COLO668 (cell line): ENCODE results near the gene RBM7.

ENCODE experiments used
- DNase-seq: peaks from one replicate; lab custom pipeline; 2025; ENCODE audit not compliant: unreplicated experiment; lab: John Stamatoyannopoulos, UW

RBM7 gene

DNA sequence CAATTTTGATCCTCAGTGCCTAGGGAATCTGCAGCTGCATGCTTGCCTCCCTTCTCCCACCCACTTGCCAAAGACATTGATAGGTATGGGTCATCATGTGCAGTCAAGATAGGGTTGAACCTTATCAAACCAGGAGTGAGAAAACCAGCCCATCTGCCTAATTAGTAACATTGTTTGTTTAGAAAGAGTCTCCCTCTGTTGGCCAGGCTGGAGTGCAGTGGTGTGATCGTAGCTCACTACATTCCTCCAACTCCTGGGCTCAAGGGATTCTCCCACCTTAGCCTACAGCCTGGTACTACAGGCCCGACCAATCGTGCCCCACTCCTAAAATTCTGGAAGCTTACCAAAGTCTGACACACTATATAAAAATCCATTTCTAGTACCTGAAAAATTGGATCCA, 4.7 kb upstream of the RBM7 start:
- DNase-seq, result no peak

DNA sequence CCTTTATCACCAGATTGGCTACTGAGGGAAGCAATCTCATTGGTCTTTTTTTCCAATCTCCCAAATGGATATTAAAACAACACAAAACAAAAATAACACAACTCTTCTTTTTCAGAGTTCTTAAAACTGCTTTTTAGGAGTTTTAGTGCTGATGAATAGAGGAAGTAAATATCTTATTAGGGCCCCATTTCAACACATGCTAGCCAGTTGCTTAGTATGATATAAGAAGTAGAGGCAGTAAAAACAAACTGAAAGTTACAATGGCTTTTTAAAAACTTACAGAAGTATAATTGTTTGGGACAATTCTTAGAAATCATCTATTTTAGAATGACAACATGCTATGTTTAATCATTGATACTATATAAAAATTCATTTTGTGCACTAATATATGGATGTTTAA, 3.5 kb upstream of the RBM7 start:
- DNase-seq, result no peak

DNA sequence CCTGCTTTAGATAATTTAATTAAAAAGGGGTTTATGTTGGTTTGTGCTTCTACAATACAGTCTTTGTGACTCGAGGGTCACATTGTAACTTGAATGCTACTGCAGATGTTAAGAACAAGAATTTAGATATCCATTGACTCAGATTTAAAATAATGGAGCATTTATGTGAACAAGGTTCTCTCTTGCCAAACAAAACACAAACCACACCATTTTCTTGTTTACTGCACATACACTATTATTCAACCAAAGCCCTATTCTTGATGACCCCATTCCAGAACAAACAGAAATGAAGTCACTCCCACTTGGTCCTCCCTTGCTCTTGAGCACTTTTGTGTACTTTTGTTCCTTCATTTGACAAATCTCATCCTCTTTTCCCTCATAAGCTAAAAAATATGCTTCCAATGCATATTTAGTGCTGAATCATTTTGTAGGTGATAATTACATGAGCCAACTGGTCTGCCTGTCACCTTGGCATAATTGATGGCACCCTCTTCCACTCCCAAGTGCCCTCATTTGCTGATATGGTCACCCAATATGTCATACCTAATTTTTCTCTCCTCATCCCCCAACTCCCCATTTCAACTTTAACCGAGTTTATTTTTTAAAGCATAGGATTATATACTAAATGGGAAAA, 3.0 kb upstream of the RBM7 start:
- DNase-seq, result no peak

DNA sequence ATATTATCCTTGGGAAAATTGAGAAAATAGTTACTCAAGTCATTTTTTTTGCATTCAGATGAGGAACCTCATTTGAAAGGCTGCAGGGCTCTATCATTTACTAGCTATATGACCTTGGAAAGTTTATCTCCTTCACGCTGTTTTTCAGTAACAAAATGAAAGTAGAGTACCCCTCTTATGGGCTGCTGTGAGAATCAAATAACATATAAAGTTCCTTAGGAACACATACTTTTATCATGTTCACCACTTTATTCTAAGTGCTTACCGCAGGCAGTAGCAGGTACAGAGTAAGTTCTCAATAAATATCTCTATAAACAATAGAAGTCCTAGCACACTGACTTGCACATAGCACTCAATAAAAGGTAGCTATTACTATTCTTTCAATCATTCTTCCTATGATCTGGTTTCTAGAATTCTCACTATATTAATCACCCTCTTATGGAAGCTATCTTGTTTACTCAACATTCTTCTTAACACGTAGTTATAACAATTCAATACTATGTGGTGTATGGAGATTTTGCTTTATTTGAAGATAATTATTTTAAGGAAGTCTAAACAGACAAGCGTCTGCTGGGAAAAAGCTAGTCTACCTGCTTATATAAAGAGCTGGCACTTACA, 2.1 kb upstream of the RBM7 start:
- no peak for DNase-seq

DNA sequence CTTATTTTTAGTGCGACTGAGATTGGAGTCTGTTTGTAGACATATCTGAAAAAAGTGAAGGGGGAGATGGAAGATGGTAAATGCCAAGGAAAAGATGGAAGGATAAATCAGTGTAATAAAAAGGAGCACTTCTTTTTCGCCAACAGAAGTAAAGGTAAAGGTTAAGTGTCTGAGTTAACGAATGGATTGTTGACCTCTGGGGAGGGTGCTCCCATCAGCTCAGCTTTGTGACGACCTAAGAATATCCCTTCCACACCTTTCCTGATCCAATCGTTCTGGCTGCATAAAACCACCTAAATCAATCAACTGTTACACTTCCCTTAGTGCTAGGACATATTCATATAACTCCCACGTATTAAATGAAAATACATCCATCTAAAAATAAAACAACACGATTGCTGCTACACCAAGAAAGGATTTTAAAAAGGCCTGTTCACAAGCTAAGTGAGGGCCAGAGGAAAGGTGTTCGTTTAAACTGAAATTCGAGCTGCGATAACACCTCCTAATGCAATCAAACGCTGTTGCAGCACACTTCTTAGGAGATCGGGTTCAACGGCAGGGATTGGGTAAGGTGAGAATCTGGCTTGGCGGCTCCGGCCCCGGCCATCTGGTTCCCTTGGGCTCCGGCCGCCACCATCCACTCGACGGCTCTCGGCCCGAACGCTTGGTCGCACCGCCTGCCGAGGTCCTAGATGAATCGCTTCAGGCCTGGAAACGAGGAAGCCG, 813 bp upstream of the RBM7 start:
- DNase-seq, result peak; percentile 76

DNA sequence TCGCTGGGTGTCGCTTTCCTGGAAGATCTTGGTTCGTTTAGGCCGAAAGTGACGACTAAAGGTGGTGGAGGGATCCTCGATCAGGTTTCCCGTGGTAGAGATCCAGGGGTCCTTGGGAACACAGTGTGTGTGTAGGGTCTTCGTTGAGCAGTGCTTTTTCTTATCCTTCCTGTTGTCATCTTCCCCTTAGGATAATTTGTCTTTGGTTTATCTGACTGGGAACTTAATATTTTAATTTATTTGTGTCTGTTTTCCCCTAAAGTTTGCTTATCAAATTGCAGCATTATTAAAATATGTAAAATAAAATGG, 403 bp downstream of the RBM7 start:
- no peak for DNase-seq

DNA sequence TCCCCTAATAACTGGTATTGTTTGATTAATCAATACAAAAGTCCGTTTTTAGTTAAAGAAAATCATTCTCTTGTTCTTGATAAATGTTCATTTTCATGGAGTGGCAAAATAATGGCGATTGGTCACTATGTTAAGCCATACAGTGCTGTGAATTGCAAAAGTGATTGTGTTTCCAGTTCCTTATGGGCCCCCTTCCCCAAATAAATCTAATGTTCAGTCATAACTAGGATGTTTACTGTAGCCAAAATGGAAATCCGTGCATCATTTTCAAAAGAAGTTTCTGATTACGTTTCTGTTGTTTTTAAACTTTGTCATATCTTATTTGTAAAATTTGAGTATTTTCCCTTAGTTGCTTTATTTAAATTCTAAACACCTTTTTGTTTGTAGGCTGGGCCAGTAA, 845 bp downstream of the RBM7 start:
- no peak for DNase-seq

DNA sequence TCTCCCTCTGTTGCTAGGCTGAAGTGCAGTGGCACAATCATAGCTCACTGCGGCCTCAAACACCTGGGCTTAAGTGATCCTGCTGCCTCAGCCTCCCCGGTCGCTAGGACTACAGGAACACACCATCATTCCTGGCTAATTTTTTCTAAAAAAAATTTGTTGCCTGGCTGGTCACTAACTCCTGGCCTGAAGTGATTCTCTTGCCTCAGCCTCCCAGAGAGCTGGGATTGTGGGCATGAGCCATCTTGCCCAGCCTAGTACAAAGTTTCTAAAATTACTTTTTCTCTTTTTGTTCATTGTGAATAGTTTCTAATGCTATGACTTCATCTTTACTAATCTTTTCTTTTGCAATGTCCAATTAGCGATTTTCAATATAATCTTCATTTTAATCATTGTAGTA, 12.5 kb downstream of the RBM7 start:
- DNase-seq, result no peak

DNA sequence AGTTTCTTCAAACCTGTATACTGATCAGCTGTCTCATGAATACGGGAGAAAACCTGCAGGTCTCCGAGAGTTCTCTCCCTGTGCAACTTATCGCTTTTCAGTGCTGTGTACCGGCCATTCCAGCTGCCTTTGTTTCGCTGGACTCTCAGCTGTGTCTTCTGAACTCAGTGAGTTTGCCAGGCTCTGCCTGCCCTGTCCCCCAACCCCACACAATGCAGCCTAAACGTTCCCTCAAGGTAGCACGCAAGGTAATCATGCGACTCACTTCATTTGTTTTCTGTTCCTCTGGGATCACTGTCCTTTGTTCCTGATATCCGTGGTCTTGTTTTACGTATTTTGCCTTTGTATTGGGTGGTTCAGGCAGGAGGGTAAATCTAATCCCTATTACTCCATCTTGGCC, 13.5 kb downstream of the RBM7 start:
- DNase-seq, result no peak

DNA sequence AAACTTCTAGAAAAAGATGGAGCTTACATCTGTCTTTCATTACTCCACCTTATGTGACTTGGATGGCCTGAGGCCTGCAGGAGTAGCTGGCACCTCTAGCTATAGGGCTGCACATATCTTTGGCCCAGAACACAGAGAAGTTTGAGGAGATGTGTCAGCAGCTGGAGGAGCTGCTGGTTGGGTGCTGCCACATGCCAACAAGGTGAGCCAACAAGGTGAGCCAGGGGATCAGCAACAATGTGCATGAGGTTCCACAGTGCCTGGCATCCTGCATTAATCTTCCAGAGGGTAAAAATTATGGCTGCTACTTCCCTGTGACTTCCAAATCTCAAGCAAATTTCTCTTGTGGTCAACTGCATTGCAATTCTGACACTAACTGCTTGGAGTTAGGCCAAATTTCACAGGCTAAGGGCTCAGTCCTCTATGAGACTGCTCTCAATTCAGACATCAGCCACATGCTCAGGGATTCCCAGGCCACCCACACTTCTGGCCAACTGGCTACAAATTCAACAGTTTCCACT, 16.0 kb downstream of the RBM7 start:
- DNase-seq, result no peak

DNA sequence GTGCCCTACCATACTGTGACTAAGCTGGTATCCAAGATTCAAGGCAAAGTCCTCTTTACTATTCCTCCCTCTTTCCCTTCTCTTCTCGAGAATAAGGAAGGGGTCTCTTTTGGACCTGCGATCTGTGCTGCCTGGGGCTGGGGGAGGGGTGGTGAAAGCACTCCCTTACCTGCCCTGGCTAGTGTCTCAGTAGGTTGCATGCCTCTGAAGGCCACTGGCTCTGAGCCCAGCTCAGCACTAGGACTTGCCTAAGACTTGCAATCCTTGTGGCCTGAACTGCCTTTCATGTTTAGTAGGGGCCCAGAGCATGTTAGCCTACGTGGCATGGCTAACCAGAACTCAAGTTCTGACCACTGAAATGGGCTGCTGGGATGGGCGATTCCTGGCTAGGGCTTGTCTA, 25.8 kb downstream of the RBM7 start:
- no peak for DNase-seq

DNA sequence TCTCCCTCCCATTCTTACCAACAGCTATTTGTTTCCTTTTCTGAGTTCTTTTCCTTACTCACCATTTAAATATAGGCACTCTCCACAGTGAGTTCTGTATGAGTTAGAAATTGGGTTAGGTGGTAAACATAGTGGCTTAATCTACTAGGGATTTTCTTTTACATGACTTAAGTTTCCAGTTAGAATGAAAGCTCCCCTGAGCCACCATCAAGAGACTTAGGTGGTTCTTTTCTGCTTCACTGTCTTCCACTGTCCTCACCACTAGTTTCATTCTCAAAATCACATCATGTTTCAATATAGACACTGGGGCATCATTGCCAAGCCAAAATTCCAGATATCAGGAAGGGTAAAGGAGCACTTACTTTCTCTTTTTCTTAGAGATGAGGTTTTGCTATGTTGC, 29.8 kb downstream of the RBM7 start:
- no peak for DNase-seq

DNA sequence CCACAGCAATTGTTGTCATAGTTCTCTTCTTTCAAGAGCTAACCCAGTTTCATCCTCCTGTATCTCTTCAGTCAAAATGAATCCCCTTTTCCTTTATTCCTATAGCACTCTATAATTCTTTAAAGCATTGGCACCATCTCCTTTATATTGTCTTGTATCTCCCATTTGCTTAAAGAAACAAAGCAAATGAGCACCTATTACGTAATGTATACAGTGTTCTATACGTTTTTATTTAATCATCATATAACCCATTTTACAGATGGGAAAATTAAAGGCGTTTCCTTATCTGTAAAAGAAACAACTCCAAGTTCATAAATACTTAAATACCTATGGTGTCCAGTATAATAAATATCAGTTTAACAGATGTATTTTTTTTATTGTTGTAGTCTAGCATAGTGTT, 32.4 kb downstream of the RBM7 start:
- DNase-seq, result no peak

DNA sequence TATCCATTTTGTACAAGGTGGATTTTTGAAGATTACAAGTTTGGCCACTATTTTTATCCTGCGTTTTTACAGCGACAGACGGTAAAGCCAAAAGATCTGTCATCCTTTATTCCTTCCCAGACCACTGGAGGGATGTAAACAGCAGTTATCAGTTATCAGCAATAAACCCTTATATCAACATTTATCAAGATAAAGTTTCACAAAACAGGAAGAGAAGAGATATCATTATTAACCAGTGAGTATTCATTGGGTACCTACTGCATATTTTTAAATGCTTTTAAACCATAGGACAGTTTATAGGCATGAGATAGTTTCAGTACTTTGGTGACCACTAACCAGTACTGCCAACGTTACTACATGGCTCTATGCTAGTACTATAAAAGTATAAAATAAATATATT, 32.9 kb downstream of the RBM7 start:
- no peak for DNase-seq

DNA sequence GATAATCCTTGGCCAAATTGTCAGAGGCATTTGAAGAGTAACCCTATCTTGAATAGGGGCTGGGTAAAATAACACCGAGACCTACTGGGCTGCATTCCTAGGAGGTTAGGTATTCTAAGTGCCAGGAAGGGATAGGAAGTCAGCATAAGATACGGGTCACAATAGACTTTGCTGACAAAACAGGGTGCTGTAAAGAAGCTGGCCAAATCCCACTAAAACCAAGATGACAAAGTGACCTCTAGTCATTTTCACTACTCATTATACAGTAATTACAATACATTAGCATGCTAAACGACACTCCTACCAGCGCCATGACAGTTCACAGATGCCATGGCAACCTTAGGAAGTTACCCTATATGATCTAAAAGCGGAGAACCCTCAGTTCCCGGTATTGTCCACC, 37.8 kb downstream of the RBM7 start:
- DNase-seq, result no peak

DNA sequence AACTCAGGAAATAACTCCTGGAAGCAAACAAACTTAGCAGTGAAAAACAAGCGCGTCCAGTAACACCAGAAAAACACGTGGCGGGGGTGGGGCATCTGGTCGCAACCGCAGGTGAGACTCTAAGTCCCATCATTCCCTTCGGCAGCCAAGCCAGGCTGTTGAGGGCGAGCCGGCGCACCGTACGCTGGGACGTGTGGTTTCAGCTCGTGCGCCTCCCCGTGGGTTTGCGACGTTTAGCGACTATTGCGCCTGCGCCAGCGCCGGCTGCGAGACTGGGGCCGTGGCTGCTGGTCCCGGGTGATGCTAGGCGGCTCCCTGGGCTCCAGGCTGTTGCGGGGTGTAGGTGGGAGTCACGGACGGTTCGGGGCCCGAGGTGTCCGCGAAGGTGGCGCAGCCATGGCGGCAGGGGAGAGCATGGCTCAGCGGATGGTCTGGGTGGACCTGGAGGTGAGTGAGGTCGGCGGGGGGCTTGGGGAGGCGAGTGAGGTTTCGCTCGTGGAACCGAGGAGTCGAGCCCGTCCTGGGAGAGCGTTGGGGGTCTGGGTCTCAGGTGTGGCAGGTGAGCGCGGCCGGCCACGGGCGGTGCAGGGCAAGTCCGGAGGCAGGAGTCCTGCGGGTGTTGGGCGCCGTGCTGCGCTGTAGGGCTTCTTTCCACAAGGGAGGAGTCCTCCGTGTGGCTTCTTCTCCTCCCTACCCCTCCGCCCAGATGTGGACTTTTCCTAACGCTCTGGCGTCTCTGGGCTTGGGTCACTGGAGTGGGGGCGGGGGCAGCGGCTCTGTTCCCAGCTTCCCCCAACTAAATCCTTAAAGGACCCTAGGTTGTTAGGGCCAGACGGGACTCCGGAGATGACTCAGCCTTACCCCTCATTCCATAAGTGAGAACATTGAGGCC, 39.0 kb downstream of the RBM7 start, which contains the start of gene REXO2:
Gene REXO2 (plus strand): TSS at position 239 of the 892 bp plus-strand sequence. CDS start 62 bp downstream, at position 301.
- peak; percentile 96 for DNase-seq

DNA sequence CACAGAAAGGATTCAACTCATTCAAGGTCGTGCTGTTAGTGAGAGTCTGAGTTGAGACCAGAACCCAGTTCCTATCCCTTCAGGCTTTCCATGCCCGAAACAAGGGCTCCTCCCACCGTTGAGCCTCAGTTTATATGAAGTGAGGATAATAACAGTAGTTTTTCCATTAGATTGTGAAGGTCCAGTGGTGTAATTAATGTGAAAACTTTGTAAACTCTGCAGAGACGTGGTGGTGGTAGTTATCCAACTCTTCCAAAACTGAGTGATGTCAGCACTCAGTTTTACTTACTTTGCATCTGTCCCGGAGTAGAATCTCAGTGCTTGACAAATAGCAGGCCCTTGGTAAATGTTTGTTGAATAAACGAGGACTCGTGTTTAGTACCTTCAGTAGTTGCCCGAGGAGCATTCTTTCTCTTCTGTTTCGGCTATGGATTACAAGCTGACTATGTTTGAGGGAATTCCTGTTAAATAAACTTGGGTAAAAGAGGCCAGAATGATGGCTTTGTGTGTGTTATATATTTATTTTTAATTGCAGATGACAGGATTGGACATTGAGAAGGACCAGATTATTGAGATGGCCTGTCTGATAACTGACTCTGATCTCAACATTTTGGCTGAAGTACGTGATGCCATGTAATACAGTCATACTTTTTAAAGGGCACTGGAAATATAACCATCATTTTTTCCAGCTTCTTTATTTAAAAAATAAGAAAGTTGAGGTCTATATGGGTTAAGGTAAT, 39.8 kb downstream of the RBM7 start:
- DNase-seq, result no peak

DNA sequence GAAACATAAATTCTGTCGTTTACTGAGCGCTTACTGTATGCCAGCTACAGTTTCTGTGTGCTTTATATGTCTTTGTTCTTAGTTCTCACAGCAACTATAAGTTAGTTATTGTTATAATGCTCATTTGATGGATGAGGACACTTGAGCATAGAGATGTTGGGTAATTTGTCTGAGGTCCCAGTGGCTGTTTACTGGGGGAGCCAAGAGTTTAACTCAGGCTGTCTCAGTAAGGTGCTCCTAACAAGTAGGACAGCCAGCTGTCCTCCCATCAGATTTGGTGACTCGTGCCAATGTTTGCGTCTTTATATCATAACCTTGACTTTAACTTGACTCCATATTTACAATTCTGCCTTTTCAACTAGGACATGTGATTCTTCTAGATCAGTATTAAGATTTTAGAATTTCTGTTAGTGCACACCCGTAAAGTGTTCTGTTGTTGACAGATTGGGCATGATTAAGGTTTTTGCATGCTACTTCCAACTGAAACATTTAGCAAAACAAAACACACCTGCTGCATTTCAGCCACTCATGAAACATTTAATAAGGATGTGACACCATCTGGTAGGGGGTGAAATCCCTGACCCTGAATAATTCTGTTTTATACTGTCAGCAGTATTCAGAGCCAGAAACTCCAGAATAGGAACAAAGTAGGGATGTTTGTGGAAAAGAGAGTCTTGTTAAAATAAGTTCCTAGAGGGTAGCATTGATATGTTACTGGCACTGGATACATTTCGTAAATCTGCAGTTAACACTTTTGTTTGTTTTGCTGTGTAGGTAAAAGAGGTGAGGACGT, 40.7 kb downstream of the RBM7 start:
- no peak for DNase-seq

DNA sequence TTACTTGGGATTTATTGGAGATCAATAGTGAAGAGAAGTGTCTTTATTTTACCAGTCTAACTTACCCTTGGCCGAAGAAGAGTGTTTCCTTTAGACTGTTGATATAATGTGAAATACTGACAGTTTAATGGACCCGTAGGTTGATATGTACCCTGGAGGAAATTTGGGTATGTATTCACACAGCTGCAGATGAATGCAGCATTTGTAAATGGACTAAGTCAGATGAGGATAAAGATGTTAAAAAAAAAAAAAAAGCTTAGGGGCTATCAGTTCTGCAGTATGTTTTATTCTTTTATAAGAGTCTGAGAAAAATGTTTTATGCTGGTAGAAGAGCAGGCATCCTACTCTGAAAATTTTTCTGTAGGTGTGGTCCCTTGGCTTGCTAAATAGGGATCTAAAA, 41.5 kb downstream of the RBM7 start:
- no peak for DNase-seq

DNA sequence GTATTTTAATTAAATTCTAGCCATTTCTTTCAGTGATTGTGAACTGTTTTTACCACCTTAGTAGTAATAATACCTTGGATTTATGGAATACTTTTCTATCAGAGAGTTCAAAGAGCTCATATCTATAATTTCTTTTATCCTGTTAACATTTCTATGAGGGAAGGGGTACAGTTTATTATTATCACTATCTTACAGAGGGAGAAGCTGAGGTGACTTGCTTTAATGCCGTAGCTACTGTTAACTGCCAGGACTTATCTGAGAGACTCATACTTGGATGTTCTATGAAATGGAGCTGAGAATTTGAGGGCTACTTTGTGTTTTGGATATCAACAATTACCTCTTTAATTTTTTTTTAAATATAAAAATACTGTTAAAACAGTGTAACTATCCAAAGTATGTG, 42.1 kb downstream of the RBM7 start:
- no peak for DNase-seq
